ENCODE measurements around the gene CDK14.

CDK14 gene

DNA sequence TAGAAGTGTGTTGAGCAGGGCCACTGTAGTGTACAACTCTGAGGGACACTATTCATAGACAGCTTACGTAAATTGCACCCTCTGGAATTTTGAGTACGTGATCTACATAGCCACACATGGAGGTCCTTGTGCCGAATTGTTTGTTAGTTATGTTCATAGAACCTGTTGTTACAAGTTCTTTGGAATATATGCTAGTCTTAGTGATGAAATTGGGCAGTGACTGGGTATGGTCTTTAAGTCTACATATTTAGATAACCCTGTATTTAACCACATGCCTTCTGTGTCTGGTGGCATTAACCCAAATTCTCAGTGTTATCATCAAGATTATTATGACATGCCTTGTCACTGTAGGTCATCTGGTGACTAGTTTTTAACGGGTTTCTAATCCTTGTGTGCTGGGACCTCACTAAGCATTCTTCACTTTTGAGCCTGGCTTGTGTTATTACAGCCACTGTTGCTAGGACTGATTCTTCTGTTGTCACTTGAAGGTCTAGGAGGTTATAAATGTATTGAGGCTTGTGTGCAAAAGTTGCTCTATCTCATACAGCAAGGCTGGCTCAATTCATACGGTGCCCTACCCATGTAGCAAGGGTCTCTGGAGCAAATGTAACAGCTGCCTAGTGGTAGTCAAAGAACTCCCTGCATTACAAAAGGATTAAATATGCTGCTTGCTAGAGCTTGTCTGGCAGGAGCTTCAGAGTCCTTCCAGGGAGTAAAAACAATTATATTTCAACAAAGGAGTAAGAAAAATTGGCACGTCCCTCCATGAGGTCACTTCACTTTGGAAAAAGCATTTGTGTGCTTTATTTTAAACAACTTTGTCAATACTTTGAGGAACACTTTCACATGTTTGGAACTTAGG lies 65.4 kb downstream of the CDK14 start:
- TF ChIP-seq, protein P1, sequence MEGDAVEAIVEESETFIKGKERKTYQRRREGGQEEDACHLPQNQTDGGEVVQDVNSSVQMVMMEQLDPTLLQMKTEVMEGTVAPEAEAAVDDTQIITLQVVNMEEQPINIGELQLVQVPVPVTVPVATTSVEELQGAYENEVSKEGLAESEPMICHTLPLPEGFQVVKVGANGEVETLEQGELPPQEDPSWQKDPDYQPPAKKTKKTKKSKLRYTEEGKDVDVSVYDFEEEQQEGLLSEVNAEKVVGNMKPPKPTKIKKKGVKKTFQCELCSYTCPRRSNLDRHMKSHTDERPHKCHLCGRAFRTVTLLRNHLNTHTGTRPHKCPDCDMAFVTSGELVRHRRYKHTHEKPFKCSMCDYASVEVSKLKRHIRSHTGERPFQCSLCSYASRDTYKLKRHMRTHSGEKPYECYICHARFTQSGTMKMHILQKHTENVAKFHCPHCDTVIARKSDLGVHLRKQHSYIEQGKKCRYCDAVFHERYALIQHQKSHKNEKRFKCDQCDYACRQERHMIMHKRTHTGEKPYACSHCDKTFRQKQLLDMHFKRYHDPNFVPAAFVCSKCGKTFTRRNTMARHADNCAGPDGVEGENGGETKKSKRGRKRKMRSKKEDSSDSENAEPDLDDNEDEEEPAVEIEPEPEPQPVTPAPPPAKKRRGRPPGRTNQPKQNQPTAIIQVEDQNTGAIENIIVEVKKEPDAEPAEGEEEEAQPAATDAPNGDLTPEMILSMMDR (IDR thresholded peaks at IDR 0.05; ENCODE audit: insufficient read depth, low read length, poor library complexity, severe bottlenecking) = no peak
- Histone ChIP-seq H3K27me3 (replicated peaks; ENCODE audit: control insufficient read depth, insufficient read depth, low read length) (no peaks in the 10 kb centered on the region), H3K36me3 (ENCODE audit: control insufficient read depth, insufficient read depth, low read length) (no peaks in the 10 kb centered on the region), H3K4me3 (replicated peaks; ENCODE audit: low read depth, low read length) (no peak overlapping the region)
- no peak for DNase-seq (ENCODE audit: extremely low read depth, insufficient read length)

DNA sequence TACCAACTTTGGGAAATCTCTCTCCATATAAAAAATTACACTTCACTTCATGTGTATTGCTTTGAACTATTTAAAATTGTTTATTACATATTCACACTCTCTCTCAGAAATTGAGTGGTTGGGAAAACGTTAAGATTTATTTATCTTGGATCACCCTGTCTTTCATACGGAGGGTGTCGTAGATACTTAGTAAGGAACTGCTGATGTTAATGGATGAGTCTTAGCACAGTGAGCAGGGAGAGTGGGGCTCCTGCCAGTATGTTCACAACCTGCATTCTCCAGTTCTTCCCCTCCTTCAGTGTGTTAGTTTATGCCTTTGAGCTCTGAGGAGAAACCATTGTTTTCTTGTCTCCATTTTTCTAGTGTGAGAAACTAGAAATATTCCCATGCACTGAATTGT lies 67.1 kb downstream of the CDK14 start:
- no peak for DNase-seq (ENCODE audit: extremely low read depth, insufficient read length)
- Histone ChIP-seq H3K36me3 (ENCODE audit: control insufficient read depth, insufficient read depth, low read length) (no peaks in the 10 kb centered on the region), H3K27me3 (replicated peaks; ENCODE audit: control insufficient read depth, insufficient read depth, low read length) (no peaks in the 10 kb centered on the region), H3K4me3 (replicated peaks; ENCODE audit: low read depth, low read length) (no peak overlapping the region)
- TF ChIP-seq, protein P1 (IDR thresholded peaks at IDR 0.05; ENCODE audit: insufficient read depth, low read length, poor library complexity, severe bottlenecking) = no peak

DNA sequence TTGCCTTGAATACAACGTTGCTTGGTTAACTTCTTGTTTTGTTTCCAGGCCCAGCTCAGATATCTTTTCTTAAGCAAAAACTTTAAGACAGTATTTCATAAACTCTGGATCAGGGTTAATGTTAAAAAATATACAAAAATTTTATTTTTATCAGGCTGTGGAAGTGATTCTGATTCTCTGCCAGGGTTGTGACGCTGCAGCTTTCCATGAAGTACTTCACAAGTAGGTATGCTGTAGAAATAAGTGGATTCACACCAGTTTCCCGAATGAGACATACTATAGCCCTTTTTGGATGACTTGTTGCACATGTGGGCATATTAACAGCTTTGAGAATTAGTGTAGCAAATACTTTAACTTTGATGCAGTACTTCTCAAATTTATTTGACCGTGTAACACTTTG lies 70.1 kb downstream of the CDK14 start:
- H3K36me3 ChIP-seq (ENCODE audit: control insufficient read depth, insufficient read depth, low read length) = no peaks in the 10 kb centered on the region
- no peak for DNase-seq (ENCODE audit: extremely low read depth, insufficient read length)
- TF ChIP-seq, protein P1 (IDR thresholded peaks at IDR 0.05; ENCODE audit: insufficient read depth, low read length, poor library complexity, severe bottlenecking) = no peak

DNA sequence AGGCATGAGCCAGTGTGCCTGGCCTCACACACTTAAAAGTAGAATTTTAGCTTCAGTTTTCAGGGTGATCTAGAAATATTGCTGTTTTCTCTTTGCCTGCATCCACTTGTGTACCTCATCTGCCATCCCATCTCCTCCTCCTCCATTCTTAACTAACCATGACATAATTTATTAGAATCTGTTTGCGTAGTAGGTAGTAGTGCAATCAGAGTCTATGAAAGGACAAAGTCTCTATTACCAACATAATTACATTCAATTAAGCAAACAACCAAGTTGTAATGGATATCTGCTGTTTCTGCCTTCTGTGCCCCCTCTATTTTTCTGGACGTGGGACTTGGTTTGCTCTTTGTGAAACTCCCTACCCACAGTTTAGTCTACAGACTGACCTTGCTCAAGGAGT lies 72.9 kb downstream of the CDK14 start:
- Histone ChIP-seq H3K27me3 (replicated peaks; ENCODE audit: control insufficient read depth, insufficient read depth, low read length) (no peaks in the 10 kb centered on the region), H3K36me3 (ENCODE audit: control insufficient read depth, insufficient read depth, low read length) (no peaks in the 10 kb centered on the region), H3K4me3 (replicated peaks; ENCODE audit: low read depth, low read length) (no peak overlapping the region)
- TF ChIP-seq, protein P1 (IDR thresholded peaks at IDR 0.05; ENCODE audit: insufficient read depth, low read length, poor library complexity, severe bottlenecking) = no peak
- no peak for DNase-seq (ENCODE audit: extremely low read depth, insufficient read length)

More for the DNA sequence above, 70.1 kb downstream of the CDK14 start:
- no peak overlapping the region for H3K4me3 ChIP-seq (replicated peaks; ENCODE audit: low read depth, low read length)
- no peaks in the 10 kb centered on the region for H3K27me3 ChIP-seq (replicated peaks; ENCODE audit: control insufficient read depth, insufficient read depth, low read length)

DNA sequence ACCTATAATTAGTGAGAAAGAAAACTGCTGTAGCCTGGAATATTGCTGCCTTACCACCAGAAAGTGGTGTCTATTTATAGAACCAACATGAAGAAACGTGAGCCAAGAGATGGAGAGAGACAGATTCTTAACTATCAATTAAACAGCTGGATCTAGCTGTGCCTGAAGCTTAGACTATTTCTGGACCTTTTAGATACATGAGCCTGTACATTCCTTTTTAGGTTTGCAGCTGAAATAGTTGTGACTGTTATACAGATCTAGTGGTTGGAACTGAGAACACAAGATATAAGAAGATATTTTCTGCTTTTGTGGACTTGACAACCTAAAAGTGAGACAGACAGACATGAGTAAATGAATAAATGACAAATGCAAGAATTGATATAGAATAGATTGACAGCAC lies 73.4 kb downstream of the CDK14 start:
- TF ChIP-seq, protein P1 (IDR thresholded peaks at IDR 0.05; ENCODE audit: insufficient read depth, low read length, poor library complexity, severe bottlenecking) = no peak
- H3K27me3 ChIP-seq (replicated peaks; ENCODE audit: control insufficient read depth, insufficient read depth, low read length) = no peaks in the 10 kb centered on the region
- H3K4me3 ChIP-seq (replicated peaks; ENCODE audit: low read depth, low read length) = no peak overlapping the region
- DNase-seq (ENCODE audit: extremely low read depth, insufficient read length) = no peak
- no peaks in the 10 kb centered on the region for H3K36me3 ChIP-seq (ENCODE audit: control insufficient read depth, insufficient read depth, low read length)
